Measurements from ENCODE around the gene ADCY10.

ADCY10 gene

DNA sequence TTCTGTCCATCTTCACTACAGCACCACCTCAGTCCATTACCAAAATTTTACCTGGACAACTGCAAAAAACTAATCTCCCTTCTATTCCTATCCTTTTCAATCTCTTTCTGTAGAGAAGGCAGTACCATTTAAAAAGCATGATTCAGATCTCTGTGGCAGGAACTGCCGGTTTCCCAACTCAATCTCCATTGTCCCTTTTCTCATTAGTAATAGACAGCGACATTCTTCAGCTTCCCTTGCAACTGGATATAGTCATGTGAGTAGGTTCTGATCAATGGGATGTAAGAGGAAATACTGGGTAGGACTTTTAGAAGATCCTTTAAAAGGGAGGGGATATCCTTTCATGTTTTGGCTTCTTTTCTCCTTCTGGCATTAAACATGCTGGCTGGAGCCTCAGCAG lies 74.9 kb downstream of the ADCY10 start:
- Histone ChIP-seq H2BK5ac (ENCODE audit: low read depth, low read length, poor library complexity) (no peak overlapping the region), H3K4ac (ENCODE audit: low read depth, low read length) (no peak overlapping the region), H3K9me3 (ENCODE audit: insufficient read depth, low read depth, low read length) (no peaks in the 10 kb centered on the region), H4K8ac (ENCODE audit: low read depth, low read length) (no peak overlapping the region), H4K12ac (ENCODE audit: low read depth, low read length) (no peak overlapping the region), H3K27me3 (ENCODE audit: insufficient read depth, low read length) (no peaks in the 10 kb centered on the region), H3K14ac (ENCODE audit: low read length) (no peak overlapping the region), H3K4me3 (ENCODE audit: low read depth, low read length) (no peak overlapping the region), H3K79me1 (ENCODE audit: low read length) (peaks cover 1% of the 10 kb centered on the region), H3K18ac (ENCODE audit: low read length) (no peak overlapping the region), H3K4me1 (ENCODE audit: control insufficient read depth in 1 of 2, insufficient read depth in 2 of 2, low read length in 2 of 2) (no peaks in the 10 kb centered on the region), H3K79me2 (ENCODE audit: control insufficient read depth, insufficient read depth, low read length, poor library complexity) (no peaks in the 10 kb centered on the region), H3K23ac (ENCODE audit: low read length) (no peak overlapping the region), H4K91ac (ENCODE audit: low read depth, low read length) (no peak overlapping the region), H2BK12ac (ENCODE audit: low read length) (no peak overlapping the region), H3K36me3 (ENCODE audit: control insufficient read depth in 1 of 2, insufficient read depth in 2 of 2, low read length in 2 of 2) (no peaks in the 10 kb centered on the region), H3K9ac (ENCODE audit: low read length) (no peak overlapping the region), H3K27ac (ENCODE audit: low read depth, low read length) (no peak overlapping the region), H3K4me2 (ENCODE audit: low read length) (no peak overlapping the region), H2BK120ac (ENCODE audit: insufficient read depth, low read length, poor library complexity) (no peak overlapping the region), H2AK5ac (ENCODE audit: low read length) (no peak overlapping the region), H2AFZ (ENCODE audit: insufficient read depth, low read length, poor library complexity) (no peak overlapping the region)
- peak in 1 of 2 donors; percentile 24 for DNase-seq
- whole genome bisulfite sequencing (ENCODE audit: extremely low coverage, insufficient coverage, insufficient read length) = no CpG with 5 or more reads among the region's 2 CpGs

GRCh38 chr1:167837326-167837725 lies 76.6 kb downstream of the ADCY10 start:
- H2BK12ac ChIP-seq (ENCODE audit: low read length) = no peak overlapping the region
- WGBS (ENCODE audit: extremely low coverage, insufficient coverage, insufficient read length) = no CpG with 5 or more reads among the region's 2 CpGs
- H4K91ac ChIP-seq (ENCODE audit: low read depth, low read length) = no peak overlapping the region

DNA sequence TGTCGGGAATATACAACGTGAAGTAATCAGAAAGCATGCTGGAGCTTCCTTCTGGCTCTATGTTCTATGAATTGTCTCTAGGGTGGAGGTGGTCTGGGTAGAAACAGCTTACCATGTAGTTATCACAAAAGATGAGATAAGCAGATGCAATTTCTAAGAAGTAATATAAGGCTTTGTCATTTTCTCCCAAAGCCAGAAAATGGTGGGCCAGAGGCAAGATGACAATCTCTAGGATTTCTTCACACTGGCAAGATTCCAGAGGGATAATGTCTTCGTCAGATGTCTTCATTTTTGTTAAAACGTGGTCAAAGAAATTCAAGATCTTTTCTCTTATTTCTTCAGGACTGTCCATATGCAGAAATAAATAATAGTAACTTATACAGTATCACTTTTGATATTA lies 77.7 kb downstream of the ADCY10 start:
- no CpG with 5 or more reads among the region's 4 CpGs for WGBS (ENCODE audit: extremely low coverage, insufficient coverage, insufficient read length)
- Histone ChIP-seq H3K36me3 (ENCODE audit: control insufficient read depth in 1 of 2, insufficient read depth in 2 of 2, low read length in 2 of 2) (no peaks in the 10 kb centered on the region), H3K18ac (ENCODE audit: low read length) (no peak overlapping the region), H3K4me1 (ENCODE audit: control insufficient read depth in 1 of 2, insufficient read depth in 2 of 2, low read length in 2 of 2) (peaks cover 0 to 5% of the 10 kb centered on the region in 2 experiments), H3K14ac (ENCODE audit: low read length) (no peak overlapping the region), H3K4ac (ENCODE audit: low read depth, low read length) (no peak overlapping the region), H3K79me2 (ENCODE audit: control insufficient read depth, insufficient read depth, low read length, poor library complexity) (no peaks in the 10 kb centered on the region), H4K91ac (ENCODE audit: low read depth, low read length) (no peak overlapping the region), H2AK5ac (ENCODE audit: low read length) (no peak overlapping the region), H3K9ac (ENCODE audit: low read length) (no peak overlapping the region), H3K27ac (ENCODE audit: low read depth, low read length) (no peak overlapping the region), H2AFZ (ENCODE audit: insufficient read depth, low read length, poor library complexity) (no peak overlapping the region), H3K23ac (ENCODE audit: low read length) (no peak overlapping the region), H3K27me3 (ENCODE audit: insufficient read depth, low read length) (no peaks in the 10 kb centered on the region), H3K4me2 (ENCODE audit: low read length) (no peak overlapping the region), H3K79me1 (ENCODE audit: low read length) (peaks cover 4% of the 10 kb centered on the region), H2BK120ac (ENCODE audit: insufficient read depth, low read length, poor library complexity) (no peak overlapping the region), H4K12ac (ENCODE audit: low read depth, low read length) (no peak overlapping the region), H2BK5ac (ENCODE audit: low read depth, low read length, poor library complexity) (no peak overlapping the region), H4K8ac (ENCODE audit: low read depth, low read length) (no peak overlapping the region), H3K9me3 (ENCODE audit: insufficient read depth, low read depth, low read length) (no peaks in the 10 kb centered on the region), H3K4me3 (ENCODE audit: low read depth, low read length) (no peak overlapping the region), H2BK12ac (ENCODE audit: low read length) (no peak overlapping the region)
- DNase-seq = peak; percentile 30 to 80

More at GRCh38 chr1:167837326-167837725, 76.6 kb downstream of the ADCY10 start:
- Histone ChIP-seq H3K27ac (ENCODE audit: low read depth, low read length) (no peak overlapping the region), H3K14ac (ENCODE audit: low read length) (no peak overlapping the region), H2AK5ac (ENCODE audit: low read length) (no peak overlapping the region), H3K36me3 (ENCODE audit: control insufficient read depth in 1 of 2, insufficient read depth in 2 of 2, low read length in 2 of 2) (no peaks in the 10 kb centered on the region), H3K4me2 (ENCODE audit: low read length) (no peak overlapping the region), H3K4ac (ENCODE audit: low read depth, low read length) (no peak overlapping the region), H2BK120ac (ENCODE audit: insufficient read depth, low read length, poor library complexity) (no peak overlapping the region), H3K79me1 (ENCODE audit: low read length) (peaks cover 4% of the 10 kb centered on the region), H4K12ac (ENCODE audit: low read depth, low read length) (no peak overlapping the region), H2AFZ (ENCODE audit: insufficient read depth, low read length, poor library complexity) (no peak overlapping the region), H3K9me3 (ENCODE audit: insufficient read depth, low read depth, low read length) (no peaks in the 10 kb centered on the region), H3K4me1 (ENCODE audit: control insufficient read depth in 1 of 2, insufficient read depth in 2 of 2, low read length in 2 of 2) (peaks cover 0 to 5% of the 10 kb centered on the region in 2 experiments), H3K27me3 (ENCODE audit: insufficient read depth, low read length) (no peaks in the 10 kb centered on the region), H3K18ac (ENCODE audit: low read length) (no peak overlapping the region), H4K8ac (ENCODE audit: low read depth, low read length) (no peak overlapping the region), H3K4me3 (ENCODE audit: low read depth, low read length) (no peak overlapping the region), H2BK5ac (ENCODE audit: low read depth, low read length, poor library complexity) (no peak overlapping the region), H3K9ac (ENCODE audit: low read length) (no peak overlapping the region), H3K79me2 (ENCODE audit: control insufficient read depth, insufficient read depth, low read length, poor library complexity) (no peaks in the 10 kb centered on the region), H3K23ac (ENCODE audit: low read length) (no peak overlapping the region)
- DNase-seq = no peak

DNA sequence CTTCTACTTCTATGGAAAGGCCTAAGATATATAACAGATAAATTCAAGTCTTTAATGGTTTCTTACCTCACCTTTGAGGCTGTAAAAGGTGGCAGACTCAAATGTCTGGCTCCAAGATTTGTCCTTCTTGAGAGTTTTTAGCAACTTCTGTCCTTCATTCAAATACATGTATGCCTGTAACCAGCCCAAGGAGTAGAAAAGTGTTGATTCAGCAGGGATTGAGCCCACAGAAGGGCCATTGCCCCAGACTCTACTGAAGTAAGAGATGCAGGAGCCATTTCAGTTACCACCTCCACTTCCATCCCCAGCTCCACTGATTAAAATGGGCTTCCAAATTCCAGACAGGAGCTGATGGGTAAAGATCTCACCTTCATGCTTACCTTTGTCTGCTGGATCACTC lies 80.0 kb downstream of the ADCY10 start:
- Histone ChIP-seq H3K27ac (ENCODE audit: low read depth, low read length) (no peak overlapping the region), H3K36me3 (ENCODE audit: control insufficient read depth in 1 of 2, insufficient read depth in 2 of 2, low read length in 2 of 2) (no peaks in the 10 kb centered on the region), H2BK12ac (ENCODE audit: low read length) (peak overlapping the region; percentile 24), H3K79me1 (ENCODE audit: low read length) (peaks cover 10% of the 10 kb centered on the region), H2AFZ (ENCODE audit: insufficient read depth, low read length, poor library complexity) (no peak overlapping the region), H3K9me3 (ENCODE audit: insufficient read depth, low read depth, low read length) (no peaks in the 10 kb centered on the region), H4K91ac (ENCODE audit: low read depth, low read length) (no peak overlapping the region), H3K18ac (ENCODE audit: low read length) (no peak overlapping the region), H4K8ac (ENCODE audit: low read depth, low read length) (no peak overlapping the region), H3K9ac (ENCODE audit: low read length) (no peak overlapping the region), H3K4me1 (ENCODE audit: control insufficient read depth in 1 of 2, insufficient read depth in 2 of 2, low read length in 2 of 2) (peaks cover 2 to 8% of the 10 kb centered on the region in 2 experiments), H3K23ac (ENCODE audit: low read length) (no peak overlapping the region), H3K27me3 (ENCODE audit: insufficient read depth, low read length) (no peaks in the 10 kb centered on the region), H2AK5ac (ENCODE audit: low read length) (no peak overlapping the region), H3K14ac (ENCODE audit: low read length) (no peak overlapping the region), H3K79me2 (ENCODE audit: control insufficient read depth, insufficient read depth, low read length, poor library complexity) (no peaks in the 10 kb centered on the region), H2BK120ac (ENCODE audit: insufficient read depth, low read length, poor library complexity) (no peak overlapping the region), H4K12ac (ENCODE audit: low read depth, low read length) (no peak overlapping the region), H2BK5ac (ENCODE audit: low read depth, low read length, poor library complexity) (no peak overlapping the region), H3K4ac (ENCODE audit: low read depth, low read length) (no peak overlapping the region), H3K4me2 (ENCODE audit: low read length) (no peak overlapping the region), H3K4me3 (ENCODE audit: low read depth, low read length) (no peak overlapping the region)
- DNase-seq = no peak

Measured in trophoblast cell (in vitro differentiated cells and primary cell).